Measurements from ENCODE around the gene CACNA1S.

Gene CACNA1S

DNA sequence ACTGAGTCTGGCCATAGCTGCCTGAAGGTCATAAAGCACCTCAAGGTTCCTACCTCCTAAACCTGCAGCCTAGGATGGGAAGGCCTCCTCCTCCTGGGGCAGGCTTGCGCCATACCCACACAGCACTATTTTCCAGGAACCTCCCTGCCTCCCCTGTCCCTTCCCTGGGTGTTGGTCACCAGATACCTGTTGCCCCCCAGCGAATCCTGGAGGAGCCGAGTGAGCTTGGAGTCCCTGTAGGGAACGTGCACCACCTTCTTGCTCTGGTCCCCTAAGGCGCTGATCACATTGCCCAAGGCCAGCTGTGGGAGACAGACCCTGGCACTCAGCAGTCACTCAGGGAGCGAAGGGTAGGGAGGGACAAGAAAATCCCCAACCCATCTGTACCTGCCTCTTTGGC, 108.1 kb downstream of the CACNA1S start:
- no peak for DNase-seq (ENCODE audit: low spot score)
- TF ChIP-seq, protein P1, sequence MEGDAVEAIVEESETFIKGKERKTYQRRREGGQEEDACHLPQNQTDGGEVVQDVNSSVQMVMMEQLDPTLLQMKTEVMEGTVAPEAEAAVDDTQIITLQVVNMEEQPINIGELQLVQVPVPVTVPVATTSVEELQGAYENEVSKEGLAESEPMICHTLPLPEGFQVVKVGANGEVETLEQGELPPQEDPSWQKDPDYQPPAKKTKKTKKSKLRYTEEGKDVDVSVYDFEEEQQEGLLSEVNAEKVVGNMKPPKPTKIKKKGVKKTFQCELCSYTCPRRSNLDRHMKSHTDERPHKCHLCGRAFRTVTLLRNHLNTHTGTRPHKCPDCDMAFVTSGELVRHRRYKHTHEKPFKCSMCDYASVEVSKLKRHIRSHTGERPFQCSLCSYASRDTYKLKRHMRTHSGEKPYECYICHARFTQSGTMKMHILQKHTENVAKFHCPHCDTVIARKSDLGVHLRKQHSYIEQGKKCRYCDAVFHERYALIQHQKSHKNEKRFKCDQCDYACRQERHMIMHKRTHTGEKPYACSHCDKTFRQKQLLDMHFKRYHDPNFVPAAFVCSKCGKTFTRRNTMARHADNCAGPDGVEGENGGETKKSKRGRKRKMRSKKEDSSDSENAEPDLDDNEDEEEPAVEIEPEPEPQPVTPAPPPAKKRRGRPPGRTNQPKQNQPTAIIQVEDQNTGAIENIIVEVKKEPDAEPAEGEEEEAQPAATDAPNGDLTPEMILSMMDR (IDR thresholded peaks at IDR 0.05; ENCODE audit: borderline replicate concordance, control extremely low read depth, extremely low read depth, insufficient read depth, missing control alignments) = no peak
- in situ Hi-C loops (cut with MboI; ENCODE audit: low sequenced_read_pairs, unreplicated experiment) = no loop called here

DNA sequence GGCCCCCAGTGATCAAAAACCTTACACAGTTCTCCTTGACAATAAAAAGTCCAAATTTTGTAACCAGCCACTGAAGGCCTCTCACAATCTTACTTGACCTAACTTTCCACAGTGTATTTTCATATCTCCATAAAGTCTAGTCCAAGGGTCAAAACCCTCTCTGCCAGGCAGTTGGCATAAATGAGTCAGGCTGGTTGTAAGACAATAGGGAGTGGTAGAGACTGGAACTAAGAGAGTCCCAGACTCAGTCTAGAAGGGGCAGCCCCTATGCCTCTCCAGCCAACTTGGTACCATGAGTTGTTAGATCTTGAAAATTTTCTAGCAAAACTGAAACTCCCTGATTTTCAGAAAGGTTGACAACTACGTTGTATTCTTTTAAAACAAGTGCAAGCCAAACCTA, 109.7 kb downstream of the CACNA1S start:
- TF ChIP-seq, protein P1 (IDR thresholded peaks at IDR 0.05; ENCODE audit: borderline replicate concordance, control extremely low read depth, extremely low read depth, insufficient read depth, missing control alignments) = no peak

DNA sequence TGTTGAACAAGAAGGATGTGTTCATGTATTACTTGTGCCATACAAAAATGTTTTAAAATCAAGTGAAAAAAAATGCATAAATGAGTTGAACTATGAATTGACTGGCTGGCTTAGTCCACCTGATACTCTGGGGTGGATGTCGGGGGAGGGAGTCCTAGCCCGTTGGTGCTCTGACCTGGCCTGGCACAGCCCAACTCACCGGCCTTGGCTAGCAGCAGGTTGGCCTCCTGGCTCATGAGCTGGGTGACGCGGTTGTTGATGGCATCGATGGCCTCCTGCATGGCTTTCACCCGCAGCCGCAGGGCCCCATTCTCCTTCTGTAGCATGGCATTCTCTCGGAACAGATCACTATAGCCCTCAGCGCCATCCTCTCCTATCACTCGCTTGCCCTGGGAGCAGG, 110.3 kb downstream of the CACNA1S start:
- TF ChIP-seq, protein P1 (IDR thresholded peaks at IDR 0.05; ENCODE audit: borderline replicate concordance, control extremely low read depth, extremely low read depth, insufficient read depth, missing control alignments) = no peak
- DNase-seq (ENCODE audit: low spot score) = no peak
- in situ Hi-C loops (cut with MboI; ENCODE audit: low sequenced_read_pairs, unreplicated experiment) = no loop called here

More for the DNA sequence above, 109.7 kb downstream of the CACNA1S start:
- DNase-seq (ENCODE audit: low spot score) = no peak
- in situ Hi-C loops (cut with MboI; ENCODE audit: low sequenced_read_pairs, unreplicated experiment) = no loop called here

DNA sequence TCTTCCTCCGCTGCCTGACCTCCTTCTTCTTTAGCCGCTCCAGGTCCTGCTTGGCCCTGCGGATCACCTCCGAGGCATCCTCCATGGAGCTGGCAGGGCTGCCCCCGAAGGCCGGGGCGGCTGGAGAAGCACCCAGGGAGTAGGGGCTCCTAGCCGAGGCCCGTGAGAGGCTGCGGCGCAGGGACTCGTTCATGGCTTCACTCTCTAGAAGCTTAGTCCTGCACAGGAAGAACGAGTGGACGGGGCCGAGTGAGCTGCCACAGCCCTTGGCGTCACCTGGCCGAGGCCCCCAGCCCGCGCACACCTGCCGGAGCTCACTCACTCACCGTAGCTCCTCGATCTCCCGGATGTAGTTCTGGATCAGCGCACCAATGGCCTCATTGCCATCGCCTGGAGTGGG, 111.8 kb downstream of the CACNA1S start:
- in situ Hi-C loops (cut with MboI; ENCODE audit: low sequenced_read_pairs, unreplicated experiment) = no loop called here

DNA sequence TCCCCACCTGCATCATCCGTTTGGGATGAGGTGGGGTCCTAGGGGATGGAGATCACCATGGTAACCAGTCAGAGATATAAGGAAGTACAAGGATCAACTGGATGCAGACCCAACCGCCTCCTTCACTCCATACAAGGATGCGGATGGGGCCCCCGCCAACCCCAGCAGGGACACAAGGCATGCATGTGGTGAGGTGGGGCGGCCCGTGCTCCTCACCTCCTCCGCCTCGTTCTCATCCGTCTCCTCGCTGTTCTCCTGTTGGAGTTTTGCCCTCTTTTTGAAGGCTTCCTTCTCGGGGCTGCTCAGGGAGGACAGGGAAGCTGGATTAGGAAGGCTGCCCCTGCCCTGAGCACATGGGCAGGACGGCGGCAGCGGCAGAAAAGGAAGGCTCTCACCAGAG, 112.6 kb downstream of the CACNA1S start:
- no peak for DNase-seq (ENCODE audit: low spot score)
- TF ChIP-seq, protein P1 (IDR thresholded peaks at IDR 0.05; ENCODE audit: borderline replicate concordance, control extremely low read depth, extremely low read depth, insufficient read depth, missing control alignments) = no peak
- in situ Hi-C loops (cut with MboI; ENCODE audit: low sequenced_read_pairs, unreplicated experiment) = no loop called here

More for the DNA sequence above, 111.8 kb downstream of the CACNA1S start:
- no peak for DNase-seq (ENCODE audit: low spot score)
- TF ChIP-seq, protein P1 (IDR thresholded peaks at IDR 0.05; ENCODE audit: borderline replicate concordance, control extremely low read depth, extremely low read depth, insufficient read depth, missing control alignments) = no peak

DNA sequence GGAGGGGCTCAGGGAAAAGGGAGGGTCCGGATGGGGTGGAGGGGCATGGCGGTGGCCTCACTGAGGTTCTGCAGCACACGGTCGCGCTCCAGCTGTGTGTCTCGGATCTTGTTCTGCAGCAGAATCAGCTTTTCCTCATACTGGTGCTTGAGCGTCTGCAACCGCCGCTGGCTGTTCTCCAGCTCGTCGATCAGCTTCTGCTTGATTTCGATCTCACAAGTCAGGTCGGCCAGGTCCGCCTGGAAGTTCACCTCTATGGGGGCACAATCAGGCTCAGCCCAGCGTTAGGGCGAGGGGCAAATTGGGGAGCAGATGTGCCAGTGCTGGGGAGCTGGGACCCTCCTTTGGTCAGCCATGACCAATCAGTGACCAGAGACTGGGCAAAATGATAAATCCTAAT, 113.9 kb downstream of the CACNA1S start:
- in situ Hi-C loops (cut with MboI; ENCODE audit: low sequenced_read_pairs, unreplicated experiment) = no loop called here
- no peak for DNase-seq (ENCODE audit: low spot score)
- TF ChIP-seq, protein P1 (IDR thresholded peaks at IDR 0.05; ENCODE audit: borderline replicate concordance, control extremely low read depth, extremely low read depth, insufficient read depth, missing control alignments) = no peak

Measured in GM13976 (cell line).